Daoy (cell line): ENCODE measurements around the gene DCLK3. TPM values are rescaled to one million over a fixed set of nuclear protein-coding genes. Genes with fewer than 3 reads are reported as not detected.
A peak's percentile ranks its signal among the peaks of the same experiment; 100 is the strongest.

ENCODE experiments used
- DNase-seq: peaks from one replicate; pipeline ENCODE4 v3.0.0-alpha.2; 2015; ENCODE audit warnings: low read depth
- total RNA-seq: library from RNA; depleted of rRNA; stranded (reverse); fragments of >200 nt; shearing (Covaris generic); gene quantifications from 2 replicates; pipeline ENCODE4 v1.2.3, GENCODE V29; 2014; rRNA removed

Gene DCLK3
- total RNA-seq = 0.06 TPM in 1 of 2 replicates, not detected in the other

GRCh38 chr3:36763850-36764703, at the start of gene DCLK3:
Gene DCLK3 (minus strand): TSS chr3:36764553. CDS start chr3:36764263, 290 bp downstream.
- peak; percentile 7 for DNase-seq

- DNase-seq = no peak
Observed at GRCh38 chr3:36813305-36813704, 49.0 kb upstream of the DCLK3 start.

- no peak for DNase-seq
Observed at GRCh38 chr3:36812240-36812639, 47.9 kb upstream of the DCLK3 start.

GRCh38 chr3:36811768-36812167, 47.4 kb upstream of the DCLK3 start:
- no peak for DNase-seq

GRCh38 chr3:36804295-36805055, 40.1 kb upstream of the DCLK3 start:
- DNase-seq = no peak

- no peak for DNase-seq
Observed at GRCh38 chr3:36803091-36803791, 38.9 kb upstream of the DCLK3 start.

- DNase-seq = no peak
Observed at GRCh38 chr3:36800533-36801116, 36.3 kb upstream of the DCLK3 start.

GRCh38 chr3:36796881-36797280, 32.5 kb upstream of the DCLK3 start:
- DNase-seq = no peak

GRCh38 chr3:36796161-36796560, 31.8 kb upstream of the DCLK3 start:
- DNase-seq = no peak

- no peak for DNase-seq
Observed at GRCh38 chr3:36795622-36796021, 31.3 kb upstream of the DCLK3 start.

- DNase-seq = peak; percentile 10
Observed at GRCh38 chr3:36792342-36792741, 28.0 kb upstream of the DCLK3 start.

GRCh38 chr3:36790765-36791164, 26.4 kb upstream of the DCLK3 start:
- no peak for DNase-seq

GRCh38 chr3:36786921-36787890, 22.9 kb upstream of the DCLK3 start:
- DNase-seq = no peak

GRCh38 chr3:36784138-36784635, 19.8 kb upstream of the DCLK3 start:
- DNase-seq = no peak

GRCh38 chr3:36777424-36778218, 13.3 kb upstream of the DCLK3 start:
- DNase-seq = no peak

- no peak for DNase-seq
Observed at GRCh38 chr3:36776436-36776835, 12.1 kb upstream of the DCLK3 start.

GRCh38 chr3:36774052-36774451, 9.7 kb upstream of the DCLK3 start:
- no peak for DNase-seq

GRCh38 chr3:36771931-36772330, 7.6 kb upstream of the DCLK3 start:
- DNase-seq = no peak

- DNase-seq = no peak
Observed at GRCh38 chr3:36769926-36770325, 5.6 kb upstream of the DCLK3 start.

- DNase-seq = no peak
Observed at GRCh38 chr3:36765104-36765503, 751 bp upstream of the DCLK3 start.
